HCT116 (cell line): ENCODE data around the gene GMEB2. TPM values are rescaled to one million over a fixed set of nuclear protein-coding genes. Genes with fewer than 3 reads are reported as not detected.

Source experiments
- ATAC-seq: fragments of 200-7000 bp; cut with Tn5 transposase; 2 replicates; pipeline ENCODE4 v1.9.1; 2020; ENCODE audit warnings: mild to moderate bottlenecking, moderate library complexity
- BruUV-seq: library from RNA; stranded (reverse); fragments of 400-500 nt; replicated peaks from 2 replicates; lab custom pipeline; 2021; lab: Mats Ljungman, UMichigan
- CTCF ChIA-PET: fragments of 300-600 bp; sonication (Branson Sonifier 250); formaldehyde crosslinking; loops from one replicate; lab custom pipeline; 2021; ENCODE audit warnings: antibody characterized with exemption; lab: Charles Lee
- POLR2A ChIA-PET: fragments of 300-600, 350-600 bp; sonication (Branson Sonifier 250); formaldehyde crosslinking; loops from one replicate; lab custom pipeline; 2021; ENCODE audit warnings: antibody characterized with exemption; lab: Charles Lee
- RAD21 ChIA-PET, 2 experiments: fragments of 300-600 bp; sonication (Branson Sonifier 250); formaldehyde crosslinking; loops; one replicate each; lab custom pipeline; 2023; ENCODE audit warnings: low total read pairs in 2 of 2; ENCODE audit not compliant: uncharacterized antibody in 2 of 2, unreplicated experiment in 2 of 2, low non-redundant PET in 1 of 2; lab: Charles Lee
- DNase-seq: peaks from one replicate; pipeline ENCODE4 v3.0.0-alpha.2; 2010; ENCODE audit warnings: low read depth, low spot score
- H2AFZ ChIP-seq: fragments of 200-600 bp; shearing (Covaris generic), sonication (generic); 2 replicates; pipeline ENCODE4 v1.6.1; 2017; ENCODE audit warnings: low read depth, mixed run types, mixed read lengths, antibody characterized with exemption, low read length; ENCODE audit not compliant: poor library complexity, severe bottlenecking
- H3K27ac ChIP-seq: 2 replicates; pipeline ENCODE4 v1.5.1; 2012; ENCODE audit warnings: low read depth, low read length
- H3K27me3 ChIP-seq: fragments of 200-600 bp; sonication (generic); 2 replicates; pipeline ENCODE4 v1.6.1; 2016; ENCODE audit warnings: mixed run types, low read length, mixed read lengths; ENCODE audit not compliant: insufficient read depth
- H3K36me3 ChIP-seq, 2 experiments: fragments of 200-500 bp in 1 of 2; fragments of 200-600 bp in 1 of 2; sonication (Bioruptor generic) in 1 of 2; sonication (generic) in 1 of 2; 2 replicates each; pipeline versions ENCODE4 v1.5.1 to v1.6.1; 2014 to 2016; ENCODE audit warnings: low read length in 2 of 2, inconsistent platforms in 1 of 2, mixed read lengths in 1 of 2, mixed run types in 1 of 2; ENCODE audit not compliant: insufficient read depth in 2 of 2, control insufficient read depth in 1 of 2
- H3K4me1 ChIP-seq, 2 experiments: fragments of 200-600 bp in 1 of 2; sonication (generic) in 1 of 2; 2 replicates each; pipeline versions ENCODE4 v1.5.1 to v1.6.1; 2012 to 2017; ENCODE audit warnings: low read length in 2 of 2, inconsistent platforms in 1 of 2, mild to moderate bottlenecking in 1 of 2, mixed read lengths in 1 of 2, mixed run types in 1 of 2, moderate library complexity in 1 of 2; ENCODE audit not compliant: insufficient read depth in 2 of 2, control insufficient read depth in 1 of 2
- H3K4me2 ChIP-seq: fragments of 200-600 bp; sonication (generic); 2 replicates; pipeline ENCODE4 v1.6.1; 2017; ENCODE audit warnings: mixed run types, low read length, mixed read lengths
- H3K4me3 ChIP-seq, 2 experiments: fragments of 200-600 bp in 1 of 2; sonication (generic) in 1 of 2; replicated peaks in 1 of 2; 2 replicates each; pipeline ENCODE4 v1.5.1; 2011 to 2016; ENCODE audit warnings: low read length in 2 of 2, control low read depth in 1 of 2, low read depth in 1 of 2, mild to moderate bottlenecking in 1 of 2, mixed read lengths in 1 of 2, mixed run types in 1 of 2
- H3K79me2 ChIP-seq: fragments of 200-600 bp; sonication (generic); 2 replicates; pipeline ENCODE4 v1.6.1; 2017; ENCODE audit warnings: mild to moderate bottlenecking, mixed run types, low read length, moderate library complexity, mixed read lengths; ENCODE audit not compliant: insufficient read depth
- H3K9ac ChIP-seq: fragments of 200-600 bp; sonication (generic); 2 replicates; pipeline ENCODE4 v1.6.1; 2016; ENCODE audit warnings: low read length, mixed read lengths
- H3K9me2 ChIP-seq: fragments of 200-600 bp; sonication (generic), shearing (Covaris generic); 2 replicates; pipeline ENCODE4 v1.6.1; 2017; ENCODE audit warnings: mixed run types, mild to moderate bottlenecking, moderate library complexity; ENCODE audit not compliant: insufficient read depth
- H3K9me3 ChIP-seq, 2 experiments: fragments of 200-500 bp in 1 of 2; fragments of 200-600 bp in 1 of 2; sonication (Bioruptor generic) in 1 of 2; sonication (generic) in 1 of 2; 2 replicates each; pipeline ENCODE4 v1.6.1; 2014 to 2017; ENCODE audit warnings: low read length in 2 of 2, mixed read lengths in 2 of 2, inconsistent platforms in 1 of 2, low read depth in 1 of 2, mild to moderate bottlenecking in 1 of 2, mixed run types in 1 of 2, moderate library complexity in 1 of 2; ENCODE audit not compliant: control insufficient read depth in 1 of 2, insufficient read depth in 1 of 2
- H4K20me1 ChIP-seq: fragments of 200-600 bp; sonication (generic), shearing (Covaris generic); 2 replicates; pipeline ENCODE4 v1.6.1; 2017; ENCODE audit warnings: mixed run types, mild to moderate bottlenecking, moderate library complexity; ENCODE audit not compliant: insufficient read depth
- CBX3 ChIP-seq: IDR thresholded peaks from 2 replicates; pipeline ENCODE4 v1.6.1; 2012; ENCODE audit warnings: low read depth
- ELF1 ChIP-seq: IDR thresholded peaks from 2 replicates; pipeline ENCODE4 v1.6.1; 2012; ENCODE audit warnings: low read depth, borderline replicate concordance
- EZH2phosphoT487 ChIP-seq: fragments of 200-600 bp; IDR thresholded peaks from 2 replicates; pipeline ENCODE4 v1.6.1; 2018; ENCODE audit warnings: antibody characterized with exemption, borderline replicate concordance
- FOSL1 ChIP-seq: IDR thresholded peaks from 2 replicates; pipeline ENCODE4 v1.6.1; 2012; ENCODE audit warnings: low read depth
- JUND ChIP-seq: IDR thresholded peaks from 2 replicates; pipeline ENCODE4 v1.6.1; 2012
- POLR2AphosphoS5 ChIP-seq: IDR thresholded peaks from 2 replicates; pipeline ENCODE4 v1.6.1; 2011; ENCODE audit warnings: mild to moderate bottlenecking, low read depth, low read length, moderate library complexity
- SP1 ChIP-seq: IDR thresholded peaks from 2 replicates; pipeline ENCODE4 v1.6.1; 2012; ENCODE audit warnings: low read depth
- SRF ChIP-seq: IDR thresholded peaks from 2 replicates; pipeline ENCODE4 v1.6.1; 2012; ENCODE audit warnings: low read depth
- TCF7L2 ChIP-seq: IDR thresholded peaks from 2 replicates; pipeline ENCODE4 v1.7.0; 2011; ENCODE audit warnings: borderline replicate concordance, inconsistent platforms; ENCODE audit not compliant: insufficient read depth, insufficient read length; ENCODE audit errors: extremely low read depth
- YY1 ChIP-seq: IDR thresholded peaks from 2 replicates; pipeline ENCODE4 v1.6.1; 2011; ENCODE audit warnings: low read length, low read depth, moderate library complexity, mild to moderate bottlenecking; ENCODE audit not compliant: insufficient replicate concordance; ENCODE audit errors: extremely low read depth
- ZNF274 ChIP-seq: fragments of 200-500 bp; sonication (Bioruptor generic); IDR thresholded peaks from 2 replicates; pipeline ENCODE4 v1.6.1; 2014; ENCODE audit warnings: mild to moderate bottlenecking, low read depth, low read length, inconsistent platforms
- intact Hi-C: fragments of 100-400 bp; cut with micrococcal nuclease; formaldehyde crosslinking; loops from 2 replicates; pipeline ENCODE4 v1.10.0; 2022
- total RNA-seq: library from RNA; stranded (reverse); gene quantifications from one replicate; pipeline ENCODE4 v1.2.1, GENCODE V29; 2021; ENCODE audit not compliant: unreplicated experiment
- TF ChIP-seq, protein P1 (sequence below), 3 experiments: fragments of 200-600 bp in 1 of 3; sonication (generic) in 1 of 3; IDR thresholded peaks in 2 of 3; conservative IDR thresholded peaks in 1 of 3; 2 replicates each; pipeline ENCODE4 v1.5.1; 2012 to 2017; ENCODE audit warnings: low read depth in 2 of 3, low read length in 2 of 3, antibody characterized with exemption in 1 of 3, borderline replicate concordance in 1 of 3, control low read depth in 1 of 3, mild to moderate bottlenecking in 1 of 3, mixed read lengths in 1 of 3, mixed run types in 1 of 3, moderate library complexity in 1 of 3; ENCODE audit not compliant: insufficient read depth in 1 of 3
- TF ChIP-seq, protein P2 (sequence below): IDR thresholded peaks from 2 replicates; pipeline ENCODE4 v1.6.1; 2011; ENCODE audit warnings: mild to moderate bottlenecking, low read length, moderate library complexity; ENCODE audit not compliant: insufficient replicate concordance; ENCODE audit errors: extremely low read depth
- TF ChIP-seq, protein P3 (sequence below): IDR thresholded peaks from 2 replicates; pipeline ENCODE4 v1.6.1; 2012

GMEB2 gene
- total RNA-seq, 1 experiment from 2014 or later: 13.9 TPM

DNA sequence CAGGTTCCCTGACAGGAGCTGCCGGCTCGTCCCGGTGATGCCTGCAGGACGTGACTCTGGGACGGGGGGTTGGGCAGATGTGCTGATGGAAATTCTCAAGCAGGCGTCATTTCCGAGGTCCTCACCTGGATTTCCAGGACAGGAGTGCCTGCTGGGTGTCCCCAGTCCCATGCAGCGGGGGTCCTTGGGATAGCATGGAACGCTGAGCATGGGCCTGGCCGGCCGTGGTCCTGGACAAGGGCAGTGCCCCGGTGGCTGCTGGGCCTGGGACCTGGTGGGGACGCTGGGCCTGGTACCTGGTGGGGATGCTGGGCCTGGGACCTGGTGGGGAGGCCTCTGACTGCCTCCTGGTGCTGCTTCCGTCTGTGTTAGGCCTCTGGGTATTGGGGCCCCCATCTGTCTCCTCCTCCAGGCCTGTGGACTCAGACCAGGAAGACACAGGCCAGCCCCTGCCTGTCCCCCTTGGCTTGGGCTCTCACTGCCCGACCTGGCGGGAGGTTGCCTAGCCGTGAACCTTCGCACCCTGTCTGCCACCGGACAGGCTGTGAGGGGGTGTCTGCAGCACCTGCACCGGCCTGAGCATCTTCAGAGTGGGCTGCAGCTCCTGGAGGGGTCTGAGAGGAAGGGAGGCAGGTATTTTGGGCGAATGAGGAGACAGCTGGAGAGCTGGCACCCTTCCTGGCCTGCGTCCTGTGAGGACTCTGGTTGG lies 37.4 kb upstream of the GMEB2 start:
- ChIA-PET CTCF (no interaction called here), RAD21 (no interaction called here), POLR2A (no interaction called here)
- peaks cover 21 to 49% of the 10 kb centered on the region in 2 experiments for H3K36me3 ChIP-seq
- no peak overlapping the region; the same call in 1 of the 2 replicates for H3K27ac ChIP-seq
- H3K4me1 ChIP-seq: peaks cover 5 to 6% of the 10 kb centered on the region in 2 experiments
- no peaks in the 10 kb centered on the region for H3K9me3 ChIP-seq
- TF ChIP-seq YY1 (no peak), JUND (no peak), CBX3 (no peak), ZNF274 (no peak), TCF7L2 (no peak), FOSL1 (no peak), SP1 (no peak), POLR2AphosphoS5 (no peak), EZH2phosphoT487 (no peak), ELF1 (no peak), SRF (no peak)
- TF ChIP-seq, protein P1, sequence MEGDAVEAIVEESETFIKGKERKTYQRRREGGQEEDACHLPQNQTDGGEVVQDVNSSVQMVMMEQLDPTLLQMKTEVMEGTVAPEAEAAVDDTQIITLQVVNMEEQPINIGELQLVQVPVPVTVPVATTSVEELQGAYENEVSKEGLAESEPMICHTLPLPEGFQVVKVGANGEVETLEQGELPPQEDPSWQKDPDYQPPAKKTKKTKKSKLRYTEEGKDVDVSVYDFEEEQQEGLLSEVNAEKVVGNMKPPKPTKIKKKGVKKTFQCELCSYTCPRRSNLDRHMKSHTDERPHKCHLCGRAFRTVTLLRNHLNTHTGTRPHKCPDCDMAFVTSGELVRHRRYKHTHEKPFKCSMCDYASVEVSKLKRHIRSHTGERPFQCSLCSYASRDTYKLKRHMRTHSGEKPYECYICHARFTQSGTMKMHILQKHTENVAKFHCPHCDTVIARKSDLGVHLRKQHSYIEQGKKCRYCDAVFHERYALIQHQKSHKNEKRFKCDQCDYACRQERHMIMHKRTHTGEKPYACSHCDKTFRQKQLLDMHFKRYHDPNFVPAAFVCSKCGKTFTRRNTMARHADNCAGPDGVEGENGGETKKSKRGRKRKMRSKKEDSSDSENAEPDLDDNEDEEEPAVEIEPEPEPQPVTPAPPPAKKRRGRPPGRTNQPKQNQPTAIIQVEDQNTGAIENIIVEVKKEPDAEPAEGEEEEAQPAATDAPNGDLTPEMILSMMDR (IDR thresholded peaks at IDR 0.05 in 2 of 3, conservative IDR thresholded peaks at IDR 0.05 in 1 of 3; ENCODE audit: borderline replicate concordance in 1 of 3, insufficient read depth in 1 of 3, low read depth in 2 of 3, low read length in 2 of 3): no peak
- TF ChIP-seq, protein P2, sequence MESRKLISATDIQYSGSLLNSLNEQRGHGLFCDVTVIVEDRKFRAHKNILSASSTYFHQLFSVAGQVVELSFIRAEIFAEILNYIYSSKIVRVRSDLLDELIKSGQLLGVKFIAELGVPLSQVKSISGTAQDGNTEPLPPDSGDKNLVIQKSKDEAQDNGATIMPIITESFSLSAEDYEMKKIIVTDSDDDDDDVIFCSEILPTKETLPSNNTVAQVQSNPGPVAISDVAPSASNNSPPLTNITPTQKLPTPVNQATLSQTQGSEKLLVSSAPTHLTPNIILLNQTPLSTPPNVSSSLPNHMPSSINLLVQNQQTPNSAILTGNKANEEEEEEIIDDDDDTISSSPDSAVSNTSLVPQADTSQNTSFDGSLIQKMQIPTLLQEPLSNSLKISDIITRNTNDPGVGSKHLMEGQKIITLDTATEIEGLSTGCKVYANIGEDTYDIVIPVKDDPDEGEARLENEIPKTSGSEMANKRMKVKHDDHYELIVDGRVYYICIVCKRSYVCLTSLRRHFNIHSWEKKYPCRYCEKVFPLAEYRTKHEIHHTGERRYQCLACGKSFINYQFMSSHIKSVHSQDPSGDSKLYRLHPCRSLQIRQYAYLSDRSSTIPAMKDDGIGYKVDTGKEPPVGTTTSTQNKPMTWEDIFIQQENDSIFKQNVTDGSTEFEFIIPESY: no peak
- TF ChIP-seq, protein P3, sequence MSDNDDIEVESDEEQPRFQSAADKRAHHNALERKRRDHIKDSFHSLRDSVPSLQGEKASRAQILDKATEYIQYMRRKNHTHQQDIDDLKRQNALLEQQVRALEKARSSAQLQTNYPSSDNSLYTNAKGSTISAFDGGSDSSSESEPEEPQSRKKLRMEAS: no peak
- H4K20me1 ChIP-seq: no peaks in the 10 kb centered on the region
- no TSS peak for BruUV-seq
- no peaks in the 10 kb centered on the region for H3K9me2 ChIP-seq
- no peak overlapping the region for H3K4me2 ChIP-seq
- peaks cover 52% of the 10 kb centered on the region for H3K79me2 ChIP-seq
- H3K4me3 ChIP-seq: no peak overlapping the region
- intact Hi-C loops: no loop called here
- no peaks in the 10 kb centered on the region for H3K27me3 ChIP-seq
- ATAC-seq (no peak), DNase-seq (no peak)
- H2AFZ ChIP-seq: no peak overlapping the region
- no peak overlapping the region for H3K9ac ChIP-seq
